Loucy (cell line): ENCODE measurements around the gene FMN1.

Source experiments
- CTCF ChIP-seq: fragments of 200-600 bp; sonication (generic); conservative IDR thresholded peaks from 2 replicates; pipeline ENCODE4 v1.5.1; 2014; ENCODE audit warnings: mild to moderate bottlenecking, antibody characterized with exemption, low read length
- EZH2phosphoT487 ChIP-seq: fragments of 200-600 bp; IDR thresholded peaks from 2 replicates; pipeline ENCODE4 v1.6.1; 2018; ENCODE audit warnings: antibody characterized with exemption, mild to moderate bottlenecking, moderate library complexity, borderline replicate concordance

DNA sequence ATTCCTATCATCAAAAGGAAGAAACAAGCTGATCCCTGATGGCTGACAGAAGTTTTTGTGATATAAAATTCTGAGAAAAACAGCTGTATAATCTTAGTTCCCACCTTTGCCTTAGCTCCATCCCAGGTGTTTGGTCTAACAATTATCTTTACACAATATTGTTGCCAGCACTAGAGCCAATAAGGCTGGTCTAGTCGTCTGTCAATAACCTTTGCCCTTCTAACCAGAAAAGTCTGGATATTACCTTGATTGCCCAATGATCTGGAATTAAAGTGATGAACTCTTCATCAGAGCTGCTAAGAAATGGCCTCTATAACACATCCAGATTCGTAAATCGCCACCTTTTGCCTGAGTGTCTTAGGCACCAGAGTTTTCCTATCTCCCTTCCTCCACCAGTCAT lies 98.4 kb downstream of the FMN1 start:
- TF ChIP-seq CTCF (no peak), EZH2phosphoT487 (no peak)
